Measurements from ENCODE around the gene ORC4.
"Not testable (repeated sequence)": the region's sequence is repeated elsewhere in the genome, so short reads cannot be mapped to it uniquely, and the experiment has no call there.

ORC4 gene

GRCh38 chr2:148013876-148014275, 6.7 kb downstream of the ORC4 start:
- peak; percentile 53 for DNase-seq

DNA sequence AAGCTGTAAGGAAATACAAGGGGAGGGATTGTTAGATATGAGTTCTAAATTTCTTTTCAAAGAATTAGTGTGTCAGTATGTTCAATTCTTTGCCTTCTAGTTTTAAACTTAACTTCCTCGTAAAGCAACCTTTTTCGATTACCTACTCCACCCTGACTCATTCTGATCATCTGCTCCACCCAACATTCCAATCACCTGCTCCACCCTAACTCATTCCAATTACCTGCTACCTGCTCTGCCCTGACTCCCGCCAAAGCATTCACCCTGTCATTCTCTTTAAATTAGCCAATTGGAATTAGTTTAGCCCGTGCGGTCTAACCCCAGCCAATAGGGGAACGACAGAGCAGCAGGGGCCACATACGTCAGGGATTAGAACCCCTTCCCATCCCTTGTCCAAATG, 12.1 kb downstream of the ORC4 start:
- DNase-seq: not testable (repeated sequence)

DNA sequence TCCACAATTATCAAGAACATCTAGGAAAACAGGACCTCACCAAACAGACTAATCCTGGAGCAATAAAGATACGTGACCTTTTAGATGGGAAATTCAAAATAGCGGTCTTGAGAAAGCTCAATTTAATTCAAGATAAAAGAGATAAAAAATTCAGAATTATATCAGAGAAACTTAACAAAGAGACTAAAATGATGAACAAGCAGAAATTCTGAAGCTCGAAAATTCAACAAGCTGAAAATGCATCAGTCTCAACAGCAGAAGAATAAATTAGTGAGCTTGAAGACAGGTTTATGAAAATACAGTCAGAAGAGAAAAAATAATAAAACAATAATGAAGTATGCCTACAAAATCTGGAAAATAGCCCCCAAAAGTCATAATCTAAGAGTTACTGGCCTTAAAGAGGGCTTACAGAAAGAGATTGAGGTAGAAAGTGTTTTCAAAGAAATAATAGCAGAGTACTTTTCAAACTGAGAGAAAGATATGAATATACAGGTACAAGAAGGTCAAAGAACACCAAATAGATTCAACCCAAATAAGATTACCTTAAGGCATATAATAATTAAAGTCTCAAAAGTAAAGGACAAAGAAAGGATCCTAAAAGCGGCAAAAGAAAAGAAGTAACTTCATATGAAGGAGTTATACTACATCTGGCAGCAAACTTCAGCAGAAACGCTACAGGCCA, 13.2 kb downstream of the ORC4 start:
- no peak for DNase-seq

DNA sequence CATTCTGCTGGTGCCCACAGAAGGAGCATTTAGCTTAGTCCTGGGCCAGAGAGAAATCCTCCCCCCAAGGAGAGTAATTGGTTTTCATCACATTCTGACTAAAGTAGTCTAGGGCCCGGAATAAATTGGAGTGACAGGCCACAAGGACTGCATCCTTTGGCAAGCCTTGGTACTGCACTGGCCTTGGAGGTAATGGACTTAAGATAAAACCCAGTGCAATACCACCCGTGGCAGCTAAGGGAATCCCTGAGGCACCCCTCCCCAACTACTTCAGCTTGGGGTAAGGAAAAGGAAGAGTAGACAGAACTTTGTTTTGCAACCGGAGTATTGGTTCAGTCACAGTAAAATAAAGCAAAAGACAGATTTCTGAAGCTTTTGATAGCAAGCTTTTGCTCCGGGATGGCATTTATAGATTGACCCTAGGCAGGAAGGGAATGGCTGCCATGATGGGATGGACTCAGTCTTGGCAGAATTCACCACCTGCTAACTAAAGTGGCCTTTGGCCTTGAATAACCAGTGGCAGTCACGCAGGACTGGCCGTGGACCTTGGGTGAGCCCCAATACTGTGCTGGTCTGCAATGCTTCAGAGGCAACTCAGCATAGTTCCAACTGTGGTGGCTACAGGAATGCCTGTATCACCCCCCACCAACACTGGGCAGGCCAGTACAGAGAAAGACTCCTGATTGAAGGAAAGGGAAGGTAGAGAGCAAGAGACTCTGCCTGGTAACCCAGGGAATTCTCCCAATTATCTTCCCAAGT, 14.1 kb downstream of the ORC4 start:
- DNase-seq: no peak

GRCh38 chr2:148002420-148002819, 18.1 kb downstream of the ORC4 start:
- DNase-seq: not testable (repeated sequence)

GRCh38 chr2:148000095-148000494, 20.4 kb downstream of the ORC4 start:
- no peak for DNase-seq

DNA sequence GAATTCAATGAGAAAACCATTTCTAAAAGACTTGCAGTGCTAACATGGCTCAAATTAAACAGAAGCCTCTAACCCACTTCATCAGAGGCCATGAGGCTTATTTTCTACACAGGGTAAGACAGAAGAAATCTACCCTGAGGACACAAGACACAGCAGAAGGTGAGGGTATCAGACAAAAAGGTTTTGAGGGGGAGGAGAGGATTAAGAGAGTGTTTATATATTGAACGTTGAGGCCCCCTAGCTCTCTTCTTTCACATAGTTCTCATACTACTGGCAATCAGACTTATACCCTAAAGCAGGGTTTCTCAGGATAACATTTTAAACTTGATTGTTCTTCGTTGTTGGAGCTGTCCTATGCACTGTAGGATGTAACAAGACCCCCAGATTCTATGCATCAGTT, 21.4 kb downstream of the ORC4 start:
- DNase-seq: no peak

DNA sequence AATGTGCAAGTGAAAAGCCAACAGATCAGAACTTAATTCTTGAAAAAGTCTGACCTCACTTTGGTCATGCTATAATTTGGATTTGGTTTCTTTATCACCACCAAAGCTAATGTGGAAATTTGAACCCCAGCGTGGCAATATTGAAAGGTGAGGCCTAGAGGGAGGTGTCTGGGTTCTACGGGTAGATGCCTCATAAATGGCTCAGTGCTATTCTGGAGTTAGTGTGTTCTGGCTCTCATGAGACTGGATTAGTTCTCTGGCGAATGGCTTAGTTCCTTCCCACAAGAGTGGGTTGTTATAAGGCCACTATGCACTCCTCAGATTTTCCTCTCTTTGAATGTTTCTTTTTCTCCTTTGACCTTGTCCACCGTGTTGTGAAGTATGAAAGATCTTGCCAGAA, 22.3 kb downstream of the ORC4 start:
- DNase-seq: no peak

GRCh38 chr2:147996828-147997227, 23.7 kb downstream of the ORC4 start:
- no peak for DNase-seq

- DNase-seq: not testable (repeated sequence)
These were observed 25.6 kb downstream of the ORC4 start for GRCh38 chr2:147994965-147995364.

GRCh38 chr2:147989809-147990403, 30.6 kb downstream of the ORC4 start:
- DNase-seq: peak; percentile 18

- no peak for DNase-seq
These were observed 31.4 kb downstream of the ORC4 start for GRCh38 chr2:147989102-147989501.

DNA sequence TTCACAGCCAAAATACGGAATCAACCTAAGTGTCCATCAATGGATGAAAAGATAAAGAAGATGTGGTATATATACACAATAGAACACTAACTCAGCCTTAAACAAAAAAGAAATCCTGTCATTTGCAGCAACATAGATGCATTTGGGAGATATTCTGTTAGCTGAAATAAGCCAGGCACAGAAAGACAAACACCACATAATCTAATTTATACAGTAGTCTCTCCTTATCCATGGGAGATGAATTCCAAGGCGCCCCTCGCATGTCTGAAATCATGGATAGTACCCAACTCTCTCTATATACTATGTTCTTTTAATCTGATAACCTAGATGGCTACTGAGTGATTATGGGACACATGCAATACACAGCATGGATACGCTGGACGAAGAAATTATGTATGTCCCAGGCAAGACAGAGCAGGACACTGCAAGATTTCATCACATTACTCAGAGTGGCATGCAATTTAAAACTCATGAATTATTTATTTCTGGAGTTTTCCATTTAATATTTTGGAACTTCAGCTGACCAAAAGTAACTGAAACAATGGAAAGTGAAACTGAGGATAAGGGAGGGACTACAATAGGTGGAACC, 39.5 kb downstream of the ORC4 start:
- no peak for DNase-seq

GRCh38 chr2:147977679-147978078, 42.9 kb downstream of the ORC4 start:
- no peak for DNase-seq

DNA sequence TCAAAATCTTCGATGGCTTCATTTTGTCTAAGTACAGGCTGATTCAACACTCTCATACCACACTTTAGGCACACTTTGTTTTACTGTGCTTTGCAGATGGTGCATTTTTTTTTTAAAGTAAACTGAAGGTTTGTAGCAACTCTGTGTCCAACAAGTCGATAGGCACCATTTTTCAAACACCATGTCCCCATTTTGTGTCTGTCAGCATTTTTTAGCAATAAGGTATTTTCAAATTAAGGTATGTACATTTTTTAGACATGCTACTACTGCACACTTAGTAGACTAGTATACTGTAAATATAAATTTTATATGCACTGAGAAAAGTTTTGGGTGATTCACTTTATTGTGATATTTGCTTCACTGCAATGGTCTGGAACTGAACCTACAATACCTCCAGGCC, 44.4 kb downstream of the ORC4 start:
- no peak for DNase-seq

DNA sequence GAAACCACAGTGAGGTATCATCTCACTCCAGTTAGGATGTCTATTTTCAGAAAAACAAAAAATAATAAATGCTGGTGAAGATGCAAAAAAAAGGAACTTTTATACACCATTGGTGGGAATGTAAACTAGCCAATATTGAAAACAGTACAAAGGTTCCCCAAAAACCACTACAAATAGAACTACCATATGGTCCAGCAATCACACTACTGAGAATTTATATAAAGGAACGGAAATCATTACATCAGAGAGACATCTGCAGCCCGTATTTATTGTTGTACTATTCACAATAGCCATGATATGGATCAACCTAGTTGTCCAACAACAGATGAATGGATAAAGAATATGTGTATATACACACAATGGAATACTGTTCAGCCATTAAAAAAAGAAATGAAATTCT, 52.0 kb downstream of the ORC4 start:
- no peak for DNase-seq

DNA sequence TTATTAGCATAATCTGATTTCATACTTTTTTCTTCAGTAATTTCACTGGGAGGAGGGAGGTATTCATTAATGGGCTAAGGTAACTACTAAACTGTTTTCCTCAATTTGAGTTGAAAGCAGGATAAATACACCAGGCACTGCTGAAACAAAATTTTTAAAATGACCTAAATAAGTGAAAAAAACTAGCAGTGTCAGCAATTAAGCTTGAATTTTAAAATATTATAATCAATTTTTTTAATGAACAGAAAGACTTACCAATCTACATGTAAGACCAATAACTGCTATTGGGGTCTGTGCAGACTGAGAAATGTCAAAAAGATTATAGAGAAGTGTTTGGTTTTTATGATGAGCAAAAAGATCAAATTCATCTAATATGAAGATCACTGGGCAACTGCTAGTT, 68.4 kb downstream of the ORC4 start:
- DNase-seq: no peak

DNA sequence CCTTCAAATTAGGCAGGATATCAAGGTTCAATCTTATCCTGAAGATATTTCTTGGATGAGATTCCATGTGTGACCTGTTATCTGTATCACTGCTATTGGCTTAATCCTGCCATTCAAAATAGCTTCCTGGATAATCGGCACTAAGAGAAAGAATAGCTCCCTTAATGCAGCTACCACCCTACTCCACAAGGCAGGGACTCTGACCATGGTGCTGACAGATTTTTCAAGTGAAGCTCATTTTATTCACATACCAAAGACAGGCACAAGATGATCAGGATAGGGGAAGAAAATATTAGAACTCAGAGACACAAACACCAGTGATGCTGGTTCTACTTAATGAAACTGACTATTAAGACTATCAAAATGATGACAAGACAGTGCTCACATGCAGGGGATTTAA, 74.9 kb downstream of the ORC4 start:
- DNase-seq: no peak

DNA sequence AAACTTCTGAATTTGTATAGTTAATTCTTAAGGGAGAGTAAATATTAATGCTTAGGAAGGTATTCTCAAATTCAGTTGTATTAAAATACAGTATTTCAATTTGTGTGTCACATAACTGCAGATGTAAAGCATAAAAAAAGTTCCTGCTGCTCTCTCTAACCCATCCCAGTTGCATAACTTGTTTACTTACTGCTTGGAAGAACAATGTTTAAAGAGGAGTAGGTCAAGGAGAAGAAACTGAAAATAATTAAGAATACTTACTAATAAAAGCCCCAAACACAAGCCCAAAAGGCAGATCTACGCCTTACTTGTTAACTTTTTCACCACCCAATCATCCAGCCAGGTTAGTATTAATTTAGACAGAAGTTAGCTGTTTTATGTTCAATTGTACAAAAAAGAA, 81.2 kb downstream of the ORC4 start:
- no peak for DNase-seq

GRCh38 chr2:147937744-147938349, 82.7 kb downstream of the ORC4 start:
- no peak for DNase-seq

GRCh38 chr2:147934881-147935620, 85.5 kb downstream of the ORC4 start:
- DNase-seq: no peak

DNA sequence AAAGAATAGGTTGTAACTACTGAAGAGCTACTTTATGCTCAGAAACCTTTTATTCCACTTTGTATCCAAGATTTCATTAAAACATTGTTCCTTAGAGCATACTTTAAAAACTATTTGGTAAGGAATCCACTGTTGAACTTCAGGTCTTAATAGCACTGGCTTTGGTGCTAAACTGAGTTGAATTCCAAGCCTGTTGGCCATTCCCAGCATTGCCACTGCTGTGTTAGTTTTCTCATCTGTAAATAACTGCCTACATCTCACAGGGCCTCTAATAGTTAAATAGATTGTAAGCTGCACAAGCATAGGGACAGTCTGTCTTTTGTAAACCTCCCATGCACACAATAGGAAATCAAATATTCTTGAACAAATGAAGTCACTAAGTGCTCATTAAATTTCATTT, 86.6 kb downstream of the ORC4 start:
- no peak for DNase-seq

Measured in NCI-H2171 (cell line).